Stimulated activated CD4-positive, alpha-beta T cell treated with anti-CD3 and anti-CD28 coated beads, Interleukin-4, amount 100 ng/mL, for 48 hours (primary cell): ENCODE data around the gene HLA-DOA.
A peak's percentile ranks its signal among the peaks of the same experiment; 100 is the strongest.

Source experiments
- DNase-seq, 2 donors: peaks; one replicate each; pipeline ENCODE4 v3.0.0-alpha.2; 2020; ENCODE audit warnings: low read depth in 2 of 2

HLA-DOA gene

DNA sequence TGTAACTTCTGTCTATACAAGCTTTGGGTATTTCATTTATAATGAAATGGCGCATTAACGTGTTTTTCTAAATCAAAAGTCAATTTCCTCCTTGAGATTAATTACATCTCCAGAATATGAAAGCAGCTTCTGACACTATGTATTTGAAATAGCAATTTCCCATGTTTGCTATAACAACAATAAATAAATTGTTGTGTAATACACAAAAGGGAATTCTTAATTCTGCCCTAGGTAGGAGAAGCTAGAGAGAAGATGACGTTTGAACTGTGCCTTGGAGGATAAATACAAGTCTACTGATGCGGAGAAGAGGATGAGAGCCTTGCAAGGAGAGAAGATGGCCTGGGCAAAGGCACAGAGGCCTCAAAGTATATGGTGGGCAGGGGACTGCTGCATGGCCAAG is 7.6 kb upstream of the HLA-DOA start:
- no peak for DNase-seq

- DNase-seq: no peak
Measured at GRCh38 chr6:33015798-33016197, 6.4 kb upstream of the HLA-DOA start.

DNA sequence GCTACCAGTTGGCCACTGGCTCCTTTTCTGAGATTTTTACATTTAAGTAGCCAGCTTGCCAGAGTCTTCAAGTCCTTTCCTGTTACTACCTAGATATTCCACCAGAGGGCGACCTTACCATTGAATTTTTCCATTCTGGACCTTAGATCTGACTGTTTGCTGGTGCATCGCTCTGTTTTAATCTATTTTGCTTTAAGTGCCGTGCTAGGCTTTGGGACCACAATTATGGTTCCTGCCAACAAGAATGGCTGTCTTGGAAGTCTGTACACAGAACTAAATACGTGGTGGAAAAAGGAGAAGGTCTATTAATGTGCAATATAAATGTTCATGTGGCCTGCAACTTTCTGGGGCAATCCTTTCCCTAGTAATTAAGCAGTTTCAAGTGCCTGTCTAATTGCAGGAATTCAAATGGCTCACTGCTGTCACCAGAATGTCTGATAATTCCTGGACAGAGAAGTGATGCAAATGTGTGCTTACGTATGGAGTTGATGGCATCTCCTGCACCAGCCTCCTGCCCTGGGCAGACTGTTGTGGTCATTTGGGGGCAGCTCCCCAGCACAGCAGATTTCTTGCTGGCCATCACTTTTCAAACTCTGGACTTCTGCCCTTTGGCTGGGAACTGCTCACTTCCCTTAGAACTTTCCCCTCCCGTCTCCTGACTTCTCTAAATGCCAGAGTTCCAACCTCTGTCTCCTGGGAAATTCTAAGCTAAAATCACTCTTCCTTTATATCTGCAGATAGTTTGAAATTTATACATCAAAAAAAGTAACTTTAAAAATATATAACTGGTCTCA is 5.6 kb upstream of the HLA-DOA start:
- DNase-seq: peak in 1 of 2 donors; percentile 39

- DNase-seq: no peak
Measured at GRCh38 chr6:33013608-33014007, 4.2 kb upstream of the HLA-DOA start.

DNA sequence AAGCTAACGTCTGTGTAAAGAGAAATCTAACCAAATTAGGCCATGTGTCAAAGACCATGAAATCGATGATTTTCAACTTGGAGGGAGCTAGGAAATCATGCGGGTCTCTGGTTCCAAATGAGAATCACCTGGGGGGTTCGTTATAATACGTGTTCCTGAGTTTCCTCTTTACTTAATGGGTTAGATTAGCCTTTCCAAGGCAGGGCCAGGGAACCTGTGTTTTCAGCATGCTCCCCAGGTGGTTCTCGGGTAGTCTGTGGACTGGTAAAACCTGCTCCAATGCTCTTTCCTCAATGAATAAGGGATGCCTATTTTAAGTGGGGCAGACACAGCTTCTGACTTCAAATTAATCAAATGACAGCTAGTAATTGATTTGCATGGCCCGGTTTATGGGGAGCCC is 965 bp upstream of the HLA-DOA start:
- DNase-seq: no peak

DNA sequence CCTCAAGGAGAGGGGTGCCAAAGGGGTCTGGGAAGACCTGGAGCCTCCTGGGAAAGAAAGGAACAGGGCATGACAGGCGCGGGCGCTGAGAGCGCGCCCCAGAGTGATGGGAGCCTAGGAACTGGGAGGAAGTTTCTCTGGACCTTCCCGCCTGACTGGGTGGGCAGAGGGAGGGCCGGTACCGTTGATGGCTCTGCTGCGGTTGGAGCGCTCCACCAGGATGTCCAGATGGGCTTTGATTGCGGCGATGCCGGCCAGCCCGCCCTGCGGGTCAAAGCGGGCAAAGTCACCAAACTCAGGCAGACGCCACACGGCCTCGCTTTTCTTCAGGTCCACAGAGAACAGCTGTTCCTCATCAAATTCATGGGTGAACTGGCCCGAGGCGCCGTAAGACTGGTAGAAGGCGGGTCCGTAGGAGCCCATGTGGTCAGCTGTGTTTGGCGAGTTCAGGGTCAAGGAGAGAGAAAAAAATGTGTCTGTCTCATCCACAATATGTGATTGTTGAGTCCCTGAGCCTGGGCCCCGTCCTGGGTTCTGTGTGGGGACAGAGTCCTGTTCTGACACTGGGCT is 1.5 kb downstream of the HLA-DOA start:
- DNase-seq: no peak

DNA sequence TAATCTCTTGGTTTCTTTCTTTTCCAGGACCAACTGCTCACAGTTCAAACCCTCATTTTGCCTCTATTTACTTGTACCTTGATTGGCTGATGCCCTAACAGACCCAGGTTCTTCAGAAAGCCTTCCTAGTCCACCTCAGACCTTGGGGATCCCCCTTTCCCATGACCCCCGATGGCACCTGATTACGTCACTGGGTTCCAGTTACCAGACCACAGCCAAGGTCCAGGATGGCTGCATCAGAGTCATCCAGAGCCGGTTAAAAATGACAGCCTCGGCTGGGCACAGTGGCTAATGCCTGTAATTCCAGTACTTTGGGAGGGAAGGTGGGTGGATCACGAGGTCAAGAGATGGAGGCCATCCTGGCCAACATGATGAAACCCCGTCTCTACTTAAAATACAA is 4.5 kb downstream of the HLA-DOA start:
- no peak for DNase-seq

- DNase-seq: no peak
Measured at GRCh38 chr6:33001685-33002084, 7.7 kb downstream of the HLA-DOA start.

GRCh38 chr6:33000055-33000454 is 9.3 kb downstream of the HLA-DOA start:
- DNase-seq: no peak

DNA sequence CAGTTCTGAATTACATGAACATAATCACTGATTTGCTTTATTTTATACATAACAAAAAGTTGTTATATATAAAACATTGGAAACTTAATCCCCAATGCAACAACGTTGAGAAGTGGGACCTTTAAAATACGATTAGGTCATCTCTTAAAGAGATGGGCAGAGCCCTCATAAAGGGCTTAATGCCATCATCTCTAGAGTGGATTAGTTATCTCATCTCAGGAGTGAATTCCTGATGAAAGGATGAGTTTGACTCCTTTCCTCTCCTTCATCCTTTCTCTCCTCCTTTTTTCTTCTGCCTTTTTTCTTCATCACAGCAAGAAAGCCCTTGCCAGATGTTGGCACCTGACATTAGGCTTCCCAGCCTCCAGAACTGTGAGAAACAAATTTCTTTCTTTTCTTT is 13.9 kb downstream of the HLA-DOA start:
- no peak for DNase-seq

DNA sequence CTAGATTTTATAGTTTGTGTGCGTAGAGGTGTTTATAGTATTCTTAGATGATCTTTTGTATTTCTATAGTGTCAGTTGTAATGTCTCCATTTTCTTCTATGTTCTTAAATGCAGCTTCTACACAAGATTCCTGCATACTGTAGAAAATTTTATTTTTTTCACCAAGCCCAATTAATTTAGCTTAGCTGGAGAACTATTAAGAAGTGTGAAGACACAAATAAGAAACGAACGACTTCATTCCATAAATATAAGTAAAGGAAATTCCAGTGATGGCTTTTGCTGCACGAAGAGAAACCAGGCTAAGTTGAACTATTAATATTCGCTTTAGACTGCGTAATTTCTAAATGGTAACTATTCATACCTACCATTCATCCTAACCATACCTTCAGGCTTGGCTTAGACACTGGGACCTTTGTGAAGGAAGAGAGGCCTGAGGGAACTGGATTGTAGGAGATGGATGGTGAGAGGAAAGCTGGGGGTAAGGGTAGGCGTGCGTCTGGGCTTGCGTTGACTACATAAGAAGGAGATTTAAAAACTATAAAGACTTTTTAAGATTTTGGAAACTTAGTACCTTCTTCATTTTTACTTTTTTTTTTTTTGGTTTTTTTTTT is 15.9 kb downstream of the HLA-DOA start:
- DNase-seq: no peak

DNA sequence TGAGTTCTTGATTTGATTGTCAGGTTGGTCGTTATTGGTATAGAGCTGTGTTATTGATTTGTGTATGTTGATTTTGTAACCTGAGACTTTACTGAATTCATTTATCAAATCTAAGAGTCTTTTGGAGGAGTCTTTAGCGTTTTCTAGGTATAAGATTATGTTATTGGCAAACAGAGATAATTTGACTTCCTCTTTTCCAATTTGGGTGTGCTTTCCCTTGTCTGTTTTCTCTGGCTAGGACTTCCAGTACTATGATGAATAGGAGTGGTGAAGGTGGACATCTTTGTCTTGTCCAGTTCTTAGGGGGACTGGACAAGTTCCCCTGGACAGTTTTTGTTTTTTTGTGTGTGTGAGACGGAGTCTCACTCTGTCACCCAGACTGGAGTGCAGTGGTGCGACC is 17.4 kb downstream of the HLA-DOA start:
- no peak for DNase-seq

- no peak for DNase-seq
Measured at GRCh38 chr6:32989368-32989767, 20.0 kb downstream of the HLA-DOA start.

DNA sequence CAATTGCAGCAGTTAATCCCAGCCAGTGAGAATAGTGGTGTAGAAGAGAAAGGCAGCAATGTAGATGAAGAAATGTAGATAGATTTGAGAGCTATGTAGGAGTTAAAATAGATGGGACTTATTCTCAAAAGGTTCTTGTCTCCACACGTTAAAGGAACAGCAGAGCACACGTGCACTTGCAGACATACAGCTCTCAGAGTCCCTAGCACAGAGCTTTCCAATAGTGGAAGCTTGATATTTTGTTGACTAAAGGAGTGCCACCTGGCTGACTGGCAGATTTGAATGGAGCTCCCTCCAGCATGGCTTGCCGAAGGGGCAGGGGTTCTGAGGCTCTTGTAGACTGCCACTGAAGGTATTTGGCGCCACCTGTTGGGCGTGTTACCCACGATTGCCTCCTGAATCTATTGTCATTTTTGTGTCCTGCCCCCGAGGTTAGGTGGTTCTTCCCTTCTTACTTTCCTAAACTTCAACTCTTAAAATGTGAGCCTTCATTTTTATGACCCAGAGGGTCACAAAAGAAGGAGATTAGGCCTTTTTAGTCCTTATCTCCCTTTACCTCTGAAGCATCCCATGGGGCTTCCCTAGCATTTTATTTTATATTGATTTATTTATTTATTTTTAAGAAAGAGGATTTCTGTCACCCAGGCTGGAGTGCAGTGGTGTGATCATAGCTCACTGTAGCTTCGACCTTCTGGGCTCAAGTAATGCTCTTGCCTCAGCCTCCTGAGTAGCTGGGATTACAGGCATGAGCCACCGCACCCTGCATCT is 24.6 kb downstream of the HLA-DOA start:
- peak; percentile 85 to 91 for DNase-seq

DNA sequence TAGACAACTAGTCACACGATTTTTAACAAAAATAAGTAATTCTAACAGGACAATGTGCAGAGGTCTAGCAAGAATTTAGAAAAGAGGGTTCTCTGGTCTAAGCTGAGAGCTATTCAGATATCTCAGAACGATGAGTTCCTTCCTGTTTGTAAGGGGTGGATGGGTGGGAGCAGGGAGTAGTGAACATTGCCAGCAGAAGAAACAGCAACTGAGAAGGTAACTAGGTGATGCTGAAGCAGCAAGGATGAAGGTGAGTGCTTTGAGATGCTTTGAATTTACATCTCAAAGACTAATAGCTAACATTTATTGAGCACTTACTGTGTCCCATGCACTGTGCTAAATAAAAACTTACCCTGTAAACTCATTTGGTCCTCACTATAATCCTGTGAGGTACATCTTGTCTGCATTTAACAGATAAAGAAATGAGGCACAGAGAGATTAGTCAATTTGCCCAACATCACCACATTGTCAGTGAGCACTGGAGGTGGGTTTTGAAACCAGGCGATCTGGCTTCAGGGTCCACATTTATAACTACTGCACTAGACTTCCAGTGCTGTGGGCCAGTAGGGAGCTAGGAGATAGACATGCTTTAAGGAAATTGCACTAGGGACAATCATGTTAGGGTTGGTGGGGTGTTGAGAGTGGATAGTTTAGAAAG is 25.3 kb downstream of the HLA-DOA start:
- no peak for DNase-seq

- DNase-seq: no peak
Measured at GRCh38 chr6:32983493-32983848, 25.9 kb downstream of the HLA-DOA start.

GRCh38 chr6:32982702-32983492 is 26.5 kb downstream of the HLA-DOA start:
- DNase-seq: no peak

DNA sequence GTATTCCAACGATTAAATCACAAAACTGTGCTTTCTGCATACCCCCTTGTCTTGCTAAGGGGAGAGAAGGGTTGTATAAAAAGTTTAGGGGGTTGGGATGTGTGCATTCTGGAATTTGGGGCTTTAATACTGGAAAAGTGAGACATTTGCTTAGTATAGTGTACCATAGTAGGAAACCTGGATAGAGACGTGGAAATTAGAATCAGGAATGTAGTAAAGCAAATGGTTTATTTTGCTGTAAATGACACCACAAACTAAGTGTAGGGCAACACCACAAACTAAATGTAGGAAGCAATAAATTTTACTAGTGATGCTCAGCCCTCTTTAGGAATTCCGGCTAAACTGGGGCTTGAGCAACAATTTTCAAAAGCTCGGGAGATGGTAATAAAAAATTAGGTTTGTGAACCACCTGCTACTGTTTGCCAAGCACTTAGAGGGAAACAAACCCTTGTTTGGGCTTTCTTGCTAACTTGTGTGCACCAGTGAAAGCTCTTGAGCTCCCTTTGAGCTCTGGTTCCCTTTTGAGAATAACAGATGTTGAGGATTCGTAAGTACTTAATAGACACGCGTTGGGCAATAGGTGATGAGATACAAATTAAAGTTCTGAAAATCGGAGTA is 27.2 kb downstream of the HLA-DOA start:
- no peak for DNase-seq

DNA sequence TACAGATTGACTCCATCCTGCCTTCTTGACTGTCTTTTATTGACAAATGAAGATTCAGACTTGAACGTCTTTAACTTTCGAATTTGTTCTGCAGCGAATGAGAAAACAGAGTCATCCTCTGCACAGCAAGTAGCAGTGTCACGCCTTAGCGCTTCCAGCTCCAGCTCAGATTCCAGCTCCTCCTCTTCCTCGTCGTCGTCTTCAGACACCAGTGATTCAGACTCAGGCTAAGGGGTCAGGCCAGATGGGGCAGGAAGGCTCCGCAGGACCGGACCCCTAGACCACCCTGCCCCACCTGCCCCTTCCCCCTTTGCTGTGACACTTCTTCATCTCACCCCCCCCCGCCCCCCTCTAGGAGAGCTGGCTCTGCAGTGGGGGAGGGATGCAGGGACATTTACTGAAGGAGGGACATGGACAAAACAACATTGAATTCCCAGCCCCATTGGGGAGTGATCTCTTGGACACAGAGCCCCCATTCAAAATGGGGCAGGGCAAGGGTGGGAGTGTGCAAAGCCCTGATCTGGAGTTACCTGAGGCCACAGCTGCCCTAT is 28.8 kb downstream of the HLA-DOA start:
- no peak for DNase-seq

- DNase-seq: no peak
Measured at GRCh38 chr6:32979720-32980487, 29.5 kb downstream of the HLA-DOA start.
